ENCODE measurements around the gene DIAPH2. TPM values are rescaled to one million over a fixed set of nuclear protein-coding genes. Genes with fewer than 3 reads are reported as not detected.

The DIAPH2 gene
- total and polyA plus RNA-seq, 2 of the 13 experiments (the other 11 are each of a cell fraction or from before 2014, with no cell fraction given): 2.1 to 8.5 TPM

- Histone ChIP-seq H4K20me1 (ENCODE audit: insufficient read depth, low read length) (no peaks in the 10 kb centered on the region), H3K27ac (ENCODE audit: extremely low read length, insufficient read depth, low read length) (no peak overlapping the region), H3K4me1 (ENCODE audit: insufficient read depth, low read length) (no peaks in the 10 kb centered on the region), H3K9me3 (ENCODE audit: low read length) (no peaks in the 10 kb centered on the region), H3K36me3 (replicated peaks in 1 of 2; ENCODE audit: control insufficient read depth in 1 of 2, insufficient read depth in 2 of 2, low read length in 2 of 2) (no peaks in the 10 kb centered on the region), H3K79me2 (ENCODE audit: insufficient read depth, low read length) (no peaks in the 10 kb centered on the region), H3K27me3 (ENCODE audit: control insufficient read depth in 1 of 2, insufficient read depth in 2 of 2, low read length in 2 of 2) (no peaks in the 10 kb centered on the region), H2AFZ (ENCODE audit: low read length) (no peak overlapping the region), H3K4me3 (replicated peaks in 1 of 3; ENCODE audit: insufficient read depth in 1 of 3, low read depth in 2 of 3, low read length in 3 of 3) (no peak overlapping the region), H3K4me2 (ENCODE audit: low read depth, low read length) (no peak overlapping the region), H3K9ac (ENCODE audit: insufficient read depth, low read depth, low read length) (no peak overlapping the region)
- in situ Hi-C loops (cut with HindIII; ENCODE audit: extremely low pct_ligation_motif_present, low pct_unique_long_range_greater_than_20kb) (no loop called here), intact Hi-C loops (cut with micrococcal nuclease; ENCODE audit: unreplicated experiment) (no loop called here)
- ATAC-seq (no peak), FAIRE-seq (no peak), DNase-seq (ENCODE audit: low spot score) (no peak)
- no peak for TF ChIP-seq ZC3H4 (CRISPR knock-in tag; IDR thresholded peaks at IDR 0.05; ENCODE audit: borderline replicate concordance)
- no peak for TF ChIP-seq GATA4 (IDR thresholded peaks at IDR 0.05; ENCODE audit: borderline replicate concordance, low read depth)
- TF ChIP-seq NKX3-1 (CRISPR knock-in tag; IDR thresholded peaks at IDR 0.05): no peak
- TF ChIP-seq ARNT2 (CRISPR knock-in tag; IDR thresholded peaks at IDR 0.05; ENCODE audit: low read depth): no peak
- no peak for TF ChIP-seq BCL3 (CRISPR knock-in tag; IDR thresholded peaks at IDR 0.05)
- TF ChIP-seq CBX2 (IDR thresholded peaks at IDR 0.05; ENCODE audit: low read depth, low read length): no peak
- TF ChIP-seq CBX2 (CRISPR knock-in tag; IDR thresholded peaks at IDR 0.05; ENCODE audit: low read depth): no peak
- TF ChIP-seq UBTF (CRISPR knock-in tag; IDR thresholded peaks at IDR 0.05): no peak
- CTCF ChIA-PET (ENCODE audit: low intra/inter-chr PET ratio, low total read pairs): no interaction called here
- POLR2A ChIA-PET: no interaction called here
- no TSS peak for BruUV-seq (replicated peaks)
Observed at GRCh38 chrX:96929036-96929435, 244.4 kb downstream of the DIAPH2 start.

All from HepG2 (cell line).